H1 (cell line): ENCODE measurements around the gene C1QL1. TPM values are rescaled to one million over a fixed set of nuclear protein-coding genes. Genes with fewer than 3 reads are reported as not detected.

Experiments used
- CHD2 ChIP-seq: IDR thresholded peaks from 2 replicates; pipeline ENCODE4 v1.6.1; 2012; ENCODE audit warnings: low read length, improper control_type of control experiment
- HDAC6 ChIP-seq: IDR thresholded peaks from one replicate; pipeline ENCODE4 v1.7.1; 2012; ENCODE audit warnings: low read depth, mild to moderate bottlenecking, inconsistent platforms, low read length, moderate library complexity
- PHF8 ChIP-seq: fragments of 200-600 bp; sonication (generic); conservative IDR thresholded peaks from 2 replicates; pipeline ENCODE4 v1.7.1; 2012; ENCODE audit warnings: low read depth, mild to moderate bottlenecking, inconsistent platforms, low read length, moderate library complexity
- RFX5 ChIP-seq: IDR thresholded peaks from 2 replicates; pipeline ENCODE4 v1.6.1; 2011; ENCODE audit warnings: low read depth, low read length, improper control_type of control experiment, borderline replicate concordance
- polyA plus RNA-seq, 7 experiments: library from polyadenylated mRNA; depleted of rRNA in 3 of 7; stranded (reverse) in 5 of 7; unstranded in 2 of 7; fragments of >200 nt in 5 of 7; fragments of 200-250 nt in 2 of 7; gene quantifications; 1 replicate in 5 of 7; 2 replicates in 1 of 7; 4 replicates in 1 of 7; pipeline versions ENCODE4 v1.2.1 to v1.2.3, GENCODE V29; 2011 to 2013; ENCODE audit warnings: missing spikeins in 2 of 7, mixed read lengths in 2 of 7
- total RNA-seq: library from RNA; stranded (reverse); fragmentation: NEBNext Ultra II Directional; extraction: Animal tissue kit (Norgen Biotek cat#: 25700); gene quantifications from 2 replicates; pipeline ENCODE4 v1.2.1, GENCODE V29; 2021
- TF ChIP-seq, protein P1 (sequence below): fragments of 300-600 bp; sonication (generic); IDR thresholded peaks from 2 replicates; pipeline ENCODE4 v1.7.1; 2012; ENCODE audit warnings: low read length, moderate library complexity, mild to moderate bottlenecking, inconsistent platforms; ENCODE audit not compliant: insufficient replicate concordance

C1QL1 gene
- total and polyA plus RNA-seq, 2 of the 8 experiments (the other 6 are each of a cell fraction or from before 2014, with no cell fraction given), result 7.6 to 10.5 TPM

DNA sequence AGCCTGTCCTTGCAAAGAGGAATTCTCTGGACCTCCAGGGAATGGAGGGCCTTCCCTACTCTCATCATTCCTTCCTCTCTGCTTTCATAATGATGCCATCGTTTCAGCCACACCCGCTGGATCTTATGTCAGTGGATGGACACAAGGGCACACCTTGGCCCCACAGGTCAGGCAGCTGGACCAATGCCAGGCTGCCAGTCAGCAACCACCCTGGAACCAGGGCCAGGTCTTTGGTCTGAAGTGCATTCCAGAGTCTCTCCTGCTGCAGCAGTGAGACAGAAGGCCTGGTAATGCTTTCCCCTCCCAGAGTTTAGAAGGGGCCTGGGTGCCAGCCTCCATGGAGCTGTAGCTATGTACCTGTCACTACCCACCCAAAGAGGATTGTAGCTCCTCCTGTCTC is 7.4 kb downstream of the C1QL1 start (continued):
- no peak for TF ChIP-seq RFX5
- TF ChIP-seq PHF8, result no peak
- no peak for TF ChIP-seq HDAC6
- no peak for TF ChIP-seq CHD2
- TF ChIP-seq, protein P1, sequence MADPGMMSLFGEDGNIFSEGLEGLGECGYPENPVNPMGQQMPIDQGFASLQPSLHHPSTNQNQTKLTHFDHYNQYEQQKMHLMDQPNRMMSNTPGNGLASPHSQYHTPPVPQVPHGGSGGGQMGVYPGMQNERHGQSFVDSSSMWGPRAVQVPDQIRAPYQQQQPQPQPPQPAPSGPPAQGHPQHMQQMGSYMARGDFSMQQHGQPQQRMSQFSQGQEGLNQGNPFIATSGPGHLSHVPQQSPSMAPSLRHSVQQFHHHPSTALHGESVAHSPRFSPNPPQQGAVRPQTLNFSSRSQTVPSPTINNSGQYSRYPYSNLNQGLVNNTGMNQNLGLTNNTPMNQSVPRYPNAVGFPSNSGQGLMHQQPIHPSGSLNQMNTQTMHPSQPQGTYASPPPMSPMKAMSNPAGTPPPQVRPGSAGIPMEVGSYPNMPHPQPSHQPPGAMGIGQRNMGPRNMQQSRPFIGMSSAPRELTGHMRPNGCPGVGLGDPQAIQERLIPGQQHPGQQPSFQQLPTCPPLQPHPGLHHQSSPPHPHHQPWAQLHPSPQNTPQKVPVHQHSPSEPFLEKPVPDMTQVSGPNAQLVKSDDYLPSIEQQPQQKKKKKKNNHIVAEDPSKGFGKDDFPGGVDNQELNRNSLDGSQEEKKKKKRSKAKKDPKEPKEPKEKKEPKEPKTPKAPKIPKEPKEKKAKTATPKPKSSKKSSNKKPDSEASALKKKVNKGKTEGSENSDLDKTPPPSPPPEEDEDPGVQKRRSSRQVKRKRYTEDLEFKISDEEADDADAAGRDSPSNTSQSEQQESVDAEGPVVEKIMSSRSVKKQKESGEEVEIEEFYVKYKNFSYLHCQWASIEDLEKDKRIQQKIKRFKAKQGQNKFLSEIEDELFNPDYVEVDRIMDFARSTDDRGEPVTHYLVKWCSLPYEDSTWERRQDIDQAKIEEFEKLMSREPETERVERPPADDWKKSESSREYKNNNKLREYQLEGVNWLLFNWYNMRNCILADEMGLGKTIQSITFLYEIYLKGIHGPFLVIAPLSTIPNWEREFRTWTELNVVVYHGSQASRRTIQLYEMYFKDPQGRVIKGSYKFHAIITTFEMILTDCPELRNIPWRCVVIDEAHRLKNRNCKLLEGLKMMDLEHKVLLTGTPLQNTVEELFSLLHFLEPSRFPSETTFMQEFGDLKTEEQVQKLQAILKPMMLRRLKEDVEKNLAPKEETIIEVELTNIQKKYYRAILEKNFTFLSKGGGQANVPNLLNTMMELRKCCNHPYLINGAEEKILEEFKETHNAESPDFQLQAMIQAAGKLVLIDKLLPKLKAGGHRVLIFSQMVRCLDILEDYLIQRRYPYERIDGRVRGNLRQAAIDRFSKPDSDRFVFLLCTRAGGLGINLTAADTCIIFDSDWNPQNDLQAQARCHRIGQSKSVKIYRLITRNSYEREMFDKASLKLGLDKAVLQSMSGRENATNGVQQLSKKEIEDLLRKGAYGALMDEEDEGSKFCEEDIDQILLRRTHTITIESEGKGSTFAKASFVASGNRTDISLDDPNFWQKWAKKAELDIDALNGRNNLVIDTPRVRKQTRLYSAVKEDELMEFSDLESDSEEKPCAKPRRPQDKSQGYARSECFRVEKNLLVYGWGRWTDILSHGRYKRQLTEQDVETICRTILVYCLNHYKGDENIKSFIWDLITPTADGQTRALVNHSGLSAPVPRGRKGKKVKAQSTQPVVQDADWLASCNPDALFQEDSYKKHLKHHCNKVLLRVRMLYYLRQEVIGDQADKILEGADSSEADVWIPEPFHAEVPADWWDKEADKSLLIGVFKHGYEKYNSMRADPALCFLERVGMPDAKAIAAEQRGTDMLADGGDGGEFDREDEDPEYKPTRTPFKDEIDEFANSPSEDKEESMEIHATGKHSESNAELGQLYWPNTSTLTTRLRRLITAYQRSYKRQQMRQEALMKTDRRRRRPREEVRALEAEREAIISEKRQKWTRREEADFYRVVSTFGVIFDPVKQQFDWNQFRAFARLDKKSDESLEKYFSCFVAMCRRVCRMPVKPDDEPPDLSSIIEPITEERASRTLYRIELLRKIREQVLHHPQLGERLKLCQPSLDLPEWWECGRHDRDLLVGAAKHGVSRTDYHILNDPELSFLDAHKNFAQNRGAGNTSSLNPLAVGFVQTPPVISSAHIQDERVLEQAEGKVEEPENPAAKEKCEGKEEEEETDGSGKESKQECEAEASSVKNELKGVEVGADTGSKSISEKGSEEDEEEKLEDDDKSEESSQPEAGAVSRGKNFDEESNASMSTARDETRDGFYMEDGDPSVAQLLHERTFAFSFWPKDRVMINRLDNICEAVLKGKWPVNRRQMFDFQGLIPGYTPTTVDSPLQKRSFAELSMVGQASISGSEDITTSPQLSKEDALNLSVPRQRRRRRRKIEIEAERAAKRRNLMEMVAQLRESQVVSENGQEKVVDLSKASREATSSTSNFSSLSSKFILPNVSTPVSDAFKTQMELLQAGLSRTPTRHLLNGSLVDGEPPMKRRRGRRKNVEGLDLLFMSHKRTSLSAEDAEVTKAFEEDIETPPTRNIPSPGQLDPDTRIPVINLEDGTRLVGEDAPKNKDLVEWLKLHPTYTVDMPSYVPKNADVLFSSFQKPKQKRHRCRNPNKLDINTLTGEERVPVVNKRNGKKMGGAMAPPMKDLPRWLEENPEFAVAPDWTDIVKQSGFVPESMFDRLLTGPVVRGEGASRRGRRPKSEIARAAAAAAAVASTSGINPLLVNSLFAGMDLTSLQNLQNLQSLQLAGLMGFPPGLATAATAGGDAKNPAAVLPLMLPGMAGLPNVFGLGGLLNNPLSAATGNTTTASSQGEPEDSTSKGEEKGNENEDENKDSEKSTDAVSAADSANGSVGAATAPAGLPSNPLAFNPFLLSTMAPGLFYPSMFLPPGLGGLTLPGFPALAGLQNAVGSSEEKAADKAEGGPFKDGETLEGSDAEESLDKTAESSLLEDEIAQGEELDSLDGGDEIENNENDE, result no peak
